ENCODE measurements around the gene SLC1A5. TPM values are rescaled to one million over a fixed set of nuclear protein-coding genes. Genes with fewer than 3 reads are reported as not detected.
A peak's percentile ranks its signal among the peaks of the same experiment; 100 is the strongest.

SLC1A5 gene
- total RNA-seq, 1 donor: 354 TPM

GRCh38 chr19:46744005-46744691, 44.2 kb downstream of the SLC1A5 start:
- Histone ChIP-seq H3K36me3 (ENCODE audit: insufficient read depth, low read length) (peaks cover 19% of the 10 kb centered on the region), H2AFZ (ENCODE audit: low read length) (no peak overlapping the region), H3K9me3 (ENCODE audit: low read depth, low read length) (no peaks in the 10 kb centered on the region), H3K27me3 (ENCODE audit: insufficient read depth, low read length) (no peaks in the 10 kb centered on the region), H3K4me2 (ENCODE audit: insufficient read depth, low read length) (peak overlapping the region; percentile 87), H3K4me1 (ENCODE audit: insufficient read depth, low read length) (peaks cover 15% of the 10 kb centered on the region), H3K27ac (ENCODE audit: low read depth, low read length) (no peak overlapping the region), H4K20me1 (ENCODE audit: insufficient read depth, low read length) (peaks cover 53% of the 10 kb centered on the region), H3K4me3 (ENCODE audit: insufficient read depth, low read length) (no peak overlapping the region), H3K79me2 (ENCODE audit: insufficient read depth, low read length) (peaks cover 77% of the 10 kb centered on the region)
- TF ChIP-seq CTCF (IDR thresholded peaks at IDR 0.05; ENCODE audit: extremely low read depth, low read depth, low read length): no peak
- DNase-seq (ENCODE audit: insufficient read length, low spot score, missing footprints): peak; percentile 83

GRCh38 chr19:46742926-46743480, 45.4 kb downstream of the SLC1A5 start:
- peaks cover 64% of the 10 kb centered on the region for H4K20me1 ChIP-seq (ENCODE audit: insufficient read depth, low read length)
- peaks cover 88% of the 10 kb centered on the region for H3K79me2 ChIP-seq (ENCODE audit: insufficient read depth, low read length)
- peak; percentile 61 for DNase-seq (ENCODE audit: insufficient read length, low spot score, missing footprints)
- H3K9me3 ChIP-seq (ENCODE audit: low read depth, low read length): no peaks in the 10 kb centered on the region
- no peak overlapping the region for H2AFZ ChIP-seq (ENCODE audit: low read length)
- peaks cover 15% of the 10 kb centered on the region for H3K4me1 ChIP-seq (ENCODE audit: insufficient read depth, low read length)
- no peak overlapping the region for H3K4me3 ChIP-seq (ENCODE audit: insufficient read depth, low read length)
- no peaks in the 10 kb centered on the region for H3K27me3 ChIP-seq (ENCODE audit: insufficient read depth, low read length)
- no peak overlapping the region for H3K4me2 ChIP-seq (ENCODE audit: insufficient read depth, low read length)
- H3K36me3 ChIP-seq (ENCODE audit: insufficient read depth, low read length): peaks cover 20% of the 10 kb centered on the region
- no peak for TF ChIP-seq CTCF (IDR thresholded peaks at IDR 0.05; ENCODE audit: extremely low read depth, low read depth, low read length)
- H3K27ac ChIP-seq (ENCODE audit: low read depth, low read length): peak overlapping the region; percentile 17

GRCh38 chr19:46741447-46741846, 46.9 kb downstream of the SLC1A5 start:
- no peak for TF ChIP-seq CTCF (IDR thresholded peaks at IDR 0.05; ENCODE audit: extremely low read depth, low read depth, low read length)
- Histone ChIP-seq H3K9me3 (ENCODE audit: low read depth, low read length) (no peaks in the 10 kb centered on the region), H3K36me3 (ENCODE audit: insufficient read depth, low read length) (peaks cover 35% of the 10 kb centered on the region), H4K20me1 (ENCODE audit: insufficient read depth, low read length) (peaks cover 66% of the 10 kb centered on the region), H3K4me2 (ENCODE audit: insufficient read depth, low read length) (no peak overlapping the region), H3K79me2 (ENCODE audit: insufficient read depth, low read length) (peaks cover 97% of the 10 kb centered on the region), H3K27ac (ENCODE audit: low read depth, low read length) (no peak overlapping the region), H3K4me3 (ENCODE audit: insufficient read depth, low read length) (no peak overlapping the region), H3K27me3 (ENCODE audit: insufficient read depth, low read length) (no peaks in the 10 kb centered on the region), H3K4me1 (ENCODE audit: insufficient read depth, low read length) (peaks cover 10% of the 10 kb centered on the region), H2AFZ (ENCODE audit: low read length) (no peak overlapping the region)
- DNase-seq (ENCODE audit: insufficient read length, low spot score, missing footprints): peak; percentile 13

- peaks cover 3% of the 10 kb centered on the region for H3K4me1 ChIP-seq (ENCODE audit: insufficient read depth, low read length)
- H3K27ac ChIP-seq (ENCODE audit: low read depth, low read length): peak overlapping the region; percentile 5
- H3K79me2 ChIP-seq (ENCODE audit: insufficient read depth, low read length): peaks cover 82% of the 10 kb centered on the region
- TF ChIP-seq CTCF (IDR thresholded peaks at IDR 0.05; ENCODE audit: extremely low read depth, low read depth, low read length): no peak
- peaks cover 57% of the 10 kb centered on the region for H4K20me1 ChIP-seq (ENCODE audit: insufficient read depth, low read length)
- H3K27me3 ChIP-seq (ENCODE audit: insufficient read depth, low read length): no peaks in the 10 kb centered on the region
- H2AFZ ChIP-seq (ENCODE audit: low read length): no peak overlapping the region
- DNase-seq (ENCODE audit: insufficient read length, low spot score, missing footprints): peak; percentile 61
- H3K9me3 ChIP-seq (ENCODE audit: low read depth, low read length): no peaks in the 10 kb centered on the region
- H3K36me3 ChIP-seq (ENCODE audit: insufficient read depth, low read length): peaks cover 36% of the 10 kb centered on the region
- H3K4me3 ChIP-seq (ENCODE audit: insufficient read depth, low read length): no peak overlapping the region
- H3K4me2 ChIP-seq (ENCODE audit: insufficient read depth, low read length): no peak overlapping the region
These were observed 49.1 kb downstream of the SLC1A5 start for GRCh38 chr19:46739290-46739771.

All from osteoblast (primary cell).